Esophagus muscularis mucosa (tissue), 4 donors: ENCODE measurements around the gene RPS5.

Experiments
- CTCF ChIP-seq, 3 experiments: fragments of 200-600 bp in 2 of 3; fragments of 450-650 bp in 1 of 3; sonication (generic) in 2 of 3; IDR thresholded peaks; one replicate each; pipeline ENCODE4 v1.5.1; 2017 to 2019; ENCODE audit warnings: antibody characterized with exemption in 3 of 3, mild to moderate bottlenecking in 2 of 3, moderate library complexity in 1 of 3
- EP300 ChIP-seq: sonication (generic); formaldehyde crosslinking; IDR thresholded peaks from one replicate; pipeline ENCODE4 v1.6.1; 2017; ENCODE audit warnings: antibody characterized with exemption
- POLR2A ChIP-seq: fragments of 450-650 bp; IDR thresholded peaks from one replicate; pipeline ENCODE4 v1.6.1; 2017; ENCODE audit warnings: antibody characterized with exemption, moderate library complexity, mild to moderate bottlenecking, low read depth

- TF ChIP-seq EP300 = no peak
- TF ChIP-seq CTCF (IDR thresholded peaks at IDR 0.05) = no peak
- no peak for TF ChIP-seq POLR2A
These were observed 35.6 kb upstream of the RPS5 start for GRCh38 chr19:58351558-58351878.
